GM04503 (cell line): Measurements from ENCODE around the gene PNLIPRP1.

Experiments used
- DNase-seq: peaks from one replicate; pipeline ENCODE4 v3.0.0-alpha.2; 2012; ENCODE audit warnings: low read depth

PNLIPRP1 gene

GRCh38 chr10:116590590-116591444 is at the start of gene PNLIPRP1:
Gene PNLIPRP1 (plus strand): TSS chr10:116590959. CDS start chr10:116591130, 171 bp downstream.
- DNase-seq = no peak

- DNase-seq = no peak
These were observed 48.6 kb upstream of the PNLIPRP1 start for GRCh38 chr10:116542007-116542677.

- DNase-seq = no peak
These were observed 45.6 kb upstream of the PNLIPRP1 start for GRCh38 chr10:116545122-116545521.

- no peak for DNase-seq
These were observed 45.0 kb upstream of the PNLIPRP1 start, which contains the start of gene PNLIP for GRCh38 chr10:116545756-116546155. Gene PNLIP (plus strand): TSS chr10:116545931. CDS start chr10:116546093, 162 bp downstream.

- no peak for DNase-seq
These were observed 42.5 kb upstream of the PNLIPRP1 start for GRCh38 chr10:116548301-116548700.

- DNase-seq = no peak
These were observed 37.3 kb upstream of the PNLIPRP1 start for GRCh38 chr10:116553378-116553980.

- DNase-seq = no peak
These were observed 36.1 kb upstream of the PNLIPRP1 start for GRCh38 chr10:116554628-116555027.

GRCh38 chr10:116555880-116556279 is 34.9 kb upstream of the PNLIPRP1 start:
- DNase-seq = no peak

- DNase-seq = no peak
These were observed 33.4 kb upstream of the PNLIPRP1 start for GRCh38 chr10:116557305-116557880.

- DNase-seq = no peak
These were observed 25.2 kb upstream of the PNLIPRP1 start for GRCh38 chr10:116565534-116565933.

GRCh38 chr10:116566932-116567331 is 23.8 kb upstream of the PNLIPRP1 start:
- DNase-seq = no peak

GRCh38 chr10:116567335-116567734 is 23.4 kb upstream of the PNLIPRP1 start:
- no peak for DNase-seq

- no peak for DNase-seq
These were observed 16.0 kb upstream of the PNLIPRP1 start for GRCh38 chr10:116574797-116575196.

GRCh38 chr10:116587878-116588591 is 2.7 kb upstream of the PNLIPRP1 start:
- DNase-seq = no peak

GRCh38 chr10:116588995-116589394 is 1.8 kb upstream of the PNLIPRP1 start:
- no peak for DNase-seq

- DNase-seq = no peak
These were observed 833 bp upstream of the PNLIPRP1 start for GRCh38 chr10:116589926-116590325.

- DNase-seq = no peak
These were observed 2.5 kb downstream of the PNLIPRP1 start for GRCh38 chr10:116593139-116593740.

GRCh38 chr10:116594525-116595035 is 3.8 kb downstream of the PNLIPRP1 start:
- no peak for DNase-seq

- DNase-seq = no peak
These were observed 5.3 kb downstream of the PNLIPRP1 start for GRCh38 chr10:116596062-116596461.

GRCh38 chr10:116597543-116597942 is 6.8 kb downstream of the PNLIPRP1 start:
- no peak for DNase-seq

GRCh38 chr10:116598329-116598728 is 7.6 kb downstream of the PNLIPRP1 start:
- DNase-seq = no peak
